OCI-M2 (cell line): Measurements from ENCODE around the gene FOXK1.

Experiments
- DNase-seq: peaks from one replicate; lab custom pipeline; 2025; ENCODE audit not compliant: unreplicated experiment; lab: John Stamatoyannopoulos, UW

FOXK1 gene

GRCh38 chr7:4694305-4694704, 12.2 kb downstream of the FOXK1 start:
- DNase-seq = no peak

- DNase-seq = no peak
These were observed 16.7 kb downstream of the FOXK1 start for GRCh38 chr7:4698707-4699275.

DNA sequence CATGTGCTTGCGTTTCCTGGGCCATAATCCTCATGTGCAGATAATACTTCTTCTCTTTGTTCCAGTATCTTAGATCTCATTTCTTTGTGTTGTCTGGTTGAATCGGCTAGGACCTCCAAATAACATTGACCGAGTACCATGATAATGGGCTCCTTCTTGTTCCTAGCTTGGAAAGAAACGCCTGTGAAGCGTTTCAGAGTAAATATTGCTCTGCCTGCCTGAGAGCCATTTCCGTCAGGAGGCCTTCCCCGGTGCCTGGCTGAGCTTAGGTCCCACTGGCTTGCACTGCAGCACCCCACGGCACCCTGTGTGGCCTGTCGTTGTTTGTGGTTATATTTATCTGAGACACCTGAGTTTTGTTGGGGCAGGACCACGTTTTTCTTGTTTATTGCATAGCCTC, 17.7 kb downstream of the FOXK1 start:
- DNase-seq = no peak

DNA sequence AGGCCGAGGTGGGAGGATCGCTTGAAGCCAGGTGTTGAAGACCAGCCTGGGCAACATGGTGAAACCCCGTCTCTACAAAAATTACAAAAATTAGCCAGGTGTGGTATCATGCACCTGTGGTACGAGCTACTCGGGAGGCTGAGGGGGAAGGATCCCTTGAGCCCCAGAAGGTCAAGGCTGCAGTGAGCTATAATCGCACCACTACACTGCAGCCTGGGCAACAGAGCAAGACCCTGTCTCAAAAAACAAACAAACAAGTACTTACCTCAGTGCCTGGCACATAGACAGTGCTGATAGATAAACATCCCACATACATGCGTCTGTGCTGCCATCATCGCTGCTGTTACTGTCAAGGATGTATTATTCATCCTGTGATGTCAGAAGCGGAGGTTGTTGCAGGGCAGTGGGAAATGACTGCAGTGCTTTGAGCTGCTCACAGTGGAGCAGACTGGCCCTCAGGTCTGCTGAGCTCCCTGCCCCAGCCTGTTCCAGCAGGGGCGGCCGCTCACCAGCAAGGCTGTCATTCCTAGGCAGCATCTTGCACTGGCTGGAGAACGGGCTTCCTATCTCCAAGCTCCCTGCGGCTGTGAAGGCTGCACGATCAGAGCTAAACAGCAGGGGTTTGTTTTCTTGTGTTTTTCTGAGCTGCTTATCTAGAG, 18.6 kb downstream of the FOXK1 start:
- no peak for DNase-seq

GRCh38 chr7:4702961-4703512, 20.9 kb downstream of the FOXK1 start:
- no peak for DNase-seq

DNA sequence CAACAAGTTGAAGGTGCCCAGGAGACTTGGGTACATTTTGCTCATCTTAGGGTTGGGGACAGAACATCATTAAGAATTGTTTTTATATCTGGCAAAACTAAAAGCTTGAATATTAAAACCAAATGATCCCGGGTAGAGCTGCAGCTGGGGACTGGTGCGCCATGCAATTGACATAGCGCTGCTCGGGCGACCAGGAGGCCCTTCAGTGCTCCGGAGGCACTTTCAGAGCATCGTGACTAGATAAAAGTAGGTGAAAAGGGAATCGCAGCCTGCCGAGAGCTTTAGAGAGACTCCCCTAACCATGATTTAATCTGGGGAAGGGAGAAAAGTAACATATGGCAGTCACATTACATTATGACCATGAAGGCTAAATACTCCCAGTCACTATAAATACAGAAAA, 21.4 kb downstream of the FOXK1 start:
- DNase-seq = no peak

DNA sequence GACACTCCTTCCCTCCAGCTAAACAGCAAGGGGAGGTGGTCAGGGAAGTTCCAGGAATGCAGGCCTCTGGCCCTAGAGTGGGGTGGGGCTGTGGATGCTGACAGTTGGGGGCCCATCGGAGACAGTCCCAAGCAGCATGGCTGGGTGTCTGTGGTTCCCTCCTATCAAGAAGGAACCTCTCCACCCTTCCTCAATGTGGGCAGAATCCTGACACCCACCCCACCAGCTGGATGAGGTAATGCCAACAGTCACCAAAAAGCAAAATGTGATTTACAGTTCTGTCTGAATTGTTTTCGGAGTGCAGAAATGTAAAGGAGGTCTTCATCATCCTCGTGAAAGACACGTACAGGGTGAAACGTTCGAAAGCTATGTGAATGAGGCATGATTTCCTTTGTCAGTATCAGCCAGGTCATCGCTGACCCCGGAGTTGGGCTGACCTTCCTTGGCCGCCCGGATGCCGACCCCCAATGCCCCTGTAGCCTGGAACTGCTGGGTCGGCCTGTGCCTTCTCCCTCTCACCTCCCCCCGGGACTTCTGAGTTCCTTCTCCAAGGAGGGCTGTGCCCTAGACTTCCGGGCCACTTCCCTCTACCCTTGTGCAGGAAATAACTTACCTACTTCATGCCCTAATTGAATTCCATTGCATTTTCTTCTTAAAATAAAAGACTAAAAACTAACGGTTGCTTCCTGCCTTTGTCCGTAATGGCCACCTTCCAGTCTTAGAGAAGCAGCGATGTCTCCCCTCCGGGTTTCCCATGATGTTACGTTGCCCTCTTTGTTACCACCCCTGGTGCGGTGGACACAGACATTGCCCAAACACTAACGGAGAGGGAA, 24.5 kb downstream of the FOXK1 start:
- DNase-seq = no peak

DNA sequence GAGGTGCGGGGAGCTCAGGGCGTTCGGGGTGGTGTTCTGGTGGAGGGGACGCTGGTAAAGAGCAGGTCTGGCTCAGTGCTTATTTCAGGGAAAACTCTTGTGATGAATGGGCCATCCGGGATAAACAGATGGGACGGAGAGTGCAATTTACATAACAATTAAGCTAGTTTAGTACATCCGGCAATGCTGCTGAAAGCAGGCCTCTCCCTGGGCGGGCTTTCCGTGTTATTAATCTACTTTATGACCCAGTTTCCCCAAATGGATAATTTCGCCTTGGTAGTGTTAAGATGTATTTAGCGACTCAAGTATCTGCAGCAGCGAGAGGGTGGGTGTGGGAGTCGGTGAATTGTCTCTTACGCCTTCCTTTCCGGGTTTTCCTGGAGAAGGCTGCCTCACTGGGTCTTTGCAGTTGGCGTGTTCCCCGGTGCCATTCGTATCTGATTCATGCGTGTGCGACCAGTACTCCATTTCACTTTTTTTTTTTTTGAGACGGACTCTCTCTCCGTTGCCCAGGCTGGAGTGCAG, 25.2 kb downstream of the FOXK1 start:
- DNase-seq = no peak

DNA sequence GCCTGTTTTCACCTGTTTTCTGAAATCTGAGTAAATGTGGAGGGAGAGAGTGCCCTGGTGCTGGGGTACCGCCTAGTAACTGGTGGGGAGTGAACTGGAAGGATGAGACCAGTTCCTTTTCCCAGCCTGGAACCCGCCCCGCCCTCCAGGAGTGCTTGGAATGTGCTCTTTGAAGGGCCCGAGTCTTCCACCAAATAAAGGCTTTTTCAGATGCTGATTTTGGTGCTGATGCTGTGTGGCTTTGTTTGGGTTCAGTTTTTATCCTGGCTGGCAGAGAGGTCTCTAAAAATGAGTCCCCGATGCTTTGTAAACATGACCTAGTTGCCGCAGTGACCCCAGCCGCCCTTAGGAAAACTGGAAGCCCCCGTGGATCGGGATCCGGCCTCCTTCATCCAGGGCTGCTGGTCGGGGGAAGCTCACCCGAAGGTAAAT, 25.9 kb downstream of the FOXK1 start:
- DNase-seq = no peak

DNA sequence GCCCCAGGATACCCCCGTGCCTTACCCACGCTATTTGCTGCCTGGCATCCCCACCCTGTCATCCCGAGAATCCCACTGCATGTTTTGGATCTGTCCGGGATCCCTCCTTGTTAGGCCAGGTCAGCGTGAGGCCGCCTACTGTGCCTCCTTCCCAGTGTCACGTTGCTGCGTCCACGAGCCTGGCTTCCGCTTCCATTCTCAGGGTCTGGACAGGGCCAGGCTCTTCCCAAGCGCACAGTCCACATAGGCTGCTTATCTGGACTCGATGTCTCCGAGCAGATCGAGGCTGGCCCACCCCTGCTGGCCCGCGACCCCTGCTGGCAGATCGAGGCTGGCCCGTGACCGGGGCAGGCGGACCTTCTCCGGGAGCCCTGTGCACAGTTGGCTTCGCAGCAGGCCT, 27.1 kb downstream of the FOXK1 start:
- DNase-seq = no peak

GRCh38 chr7:4711093-4711492, 29.0 kb downstream of the FOXK1 start:
- no peak for DNase-seq

- no peak for DNase-seq
These were observed 29.5 kb downstream of the FOXK1 start for GRCh38 chr7:4711634-4712033.

DNA sequence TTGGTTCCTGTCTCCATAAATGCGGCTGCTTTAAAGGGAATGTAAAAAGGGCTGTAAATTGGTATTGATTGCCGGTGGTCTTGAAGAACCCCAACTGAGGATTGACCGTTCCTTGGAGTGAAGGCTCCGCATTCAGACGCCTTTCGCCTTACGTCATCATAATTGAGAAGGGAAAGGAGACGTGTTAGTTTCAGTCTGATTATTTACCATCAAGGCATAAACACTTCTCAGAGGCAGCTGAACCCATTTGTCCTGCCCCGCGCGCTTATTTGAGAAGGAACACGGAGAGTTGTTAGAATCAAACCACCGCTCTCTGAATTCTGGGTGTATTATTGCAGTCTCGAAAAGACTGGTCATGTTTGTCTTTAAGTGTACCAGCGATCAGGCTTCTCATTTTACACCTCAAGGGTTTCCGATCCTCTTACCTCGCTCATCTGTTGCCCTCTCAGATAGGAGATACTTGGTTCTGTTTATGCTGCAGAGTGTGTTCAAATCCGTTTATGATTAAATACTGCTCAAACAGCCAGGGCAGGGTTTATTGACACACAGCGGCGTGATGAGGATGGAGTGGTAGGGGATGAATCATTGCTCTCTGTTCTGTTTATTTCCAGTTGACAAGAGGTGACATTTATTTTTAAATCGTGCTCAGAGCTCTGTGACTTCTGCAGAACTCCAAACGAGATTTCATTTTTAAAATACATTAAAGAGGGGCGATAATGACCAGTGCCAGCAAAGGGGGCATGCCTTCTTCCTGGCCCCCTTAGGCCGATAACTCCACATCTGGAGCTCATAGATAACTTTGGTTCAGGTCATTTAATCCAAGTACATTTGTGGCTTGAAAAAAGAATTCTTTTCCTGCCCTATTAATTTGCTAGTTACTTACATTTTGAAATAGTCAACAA, 30.4 kb downstream of the FOXK1 start:
- no peak for DNase-seq

- no peak for DNase-seq
These were observed 31.2 kb downstream of the FOXK1 start for GRCh38 chr7:4713183-4713784.

DNA sequence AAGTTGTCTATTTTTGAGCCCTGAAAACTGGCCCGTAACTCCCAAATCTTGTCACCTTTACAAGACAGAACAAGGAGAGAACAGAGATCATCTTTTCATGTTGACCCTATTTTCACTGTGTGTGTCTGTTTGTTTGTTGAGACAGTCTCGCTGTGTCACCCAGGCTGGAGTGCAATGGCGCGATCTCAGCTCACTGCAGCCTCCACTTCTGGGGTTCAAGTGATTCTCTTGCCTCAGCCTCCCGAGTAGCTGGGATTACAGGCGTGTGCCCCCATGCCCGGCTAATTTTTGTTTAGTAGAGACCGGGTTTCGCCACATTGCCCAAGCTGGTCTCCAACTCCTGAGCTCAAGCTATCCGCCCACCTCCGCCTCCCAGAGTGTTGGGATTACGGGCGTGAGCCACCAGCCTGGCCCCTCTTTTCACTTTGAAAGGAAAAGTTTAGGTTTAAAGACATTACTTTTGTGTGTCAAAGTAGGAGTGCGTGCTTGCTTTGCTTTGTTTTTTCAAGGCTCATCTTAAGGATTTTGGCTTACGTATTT, 32.1 kb downstream of the FOXK1 start:
- DNase-seq = no peak

GRCh38 chr7:4714767-4715409, 32.8 kb downstream of the FOXK1 start:
- DNase-seq = no peak

DNA sequence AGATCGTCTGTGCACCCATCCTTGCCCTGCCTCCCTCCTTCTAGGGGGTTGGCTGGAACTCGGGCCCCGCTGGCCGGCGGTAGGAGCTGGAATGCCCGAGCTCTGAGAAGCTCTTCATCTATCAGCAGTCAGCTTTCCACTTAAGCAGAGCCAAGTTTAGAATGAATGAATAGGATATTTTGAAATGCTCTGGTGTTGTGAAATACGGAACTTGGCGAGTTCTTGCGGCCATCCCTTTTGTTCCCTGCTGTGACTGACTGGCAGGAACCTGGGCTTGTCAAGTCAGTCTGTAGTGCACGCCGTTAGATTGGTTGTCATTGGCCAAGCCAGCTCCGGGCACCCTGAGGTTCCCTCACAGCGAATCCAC, 33.3 kb downstream of the FOXK1 start:
- DNase-seq = no peak

DNA sequence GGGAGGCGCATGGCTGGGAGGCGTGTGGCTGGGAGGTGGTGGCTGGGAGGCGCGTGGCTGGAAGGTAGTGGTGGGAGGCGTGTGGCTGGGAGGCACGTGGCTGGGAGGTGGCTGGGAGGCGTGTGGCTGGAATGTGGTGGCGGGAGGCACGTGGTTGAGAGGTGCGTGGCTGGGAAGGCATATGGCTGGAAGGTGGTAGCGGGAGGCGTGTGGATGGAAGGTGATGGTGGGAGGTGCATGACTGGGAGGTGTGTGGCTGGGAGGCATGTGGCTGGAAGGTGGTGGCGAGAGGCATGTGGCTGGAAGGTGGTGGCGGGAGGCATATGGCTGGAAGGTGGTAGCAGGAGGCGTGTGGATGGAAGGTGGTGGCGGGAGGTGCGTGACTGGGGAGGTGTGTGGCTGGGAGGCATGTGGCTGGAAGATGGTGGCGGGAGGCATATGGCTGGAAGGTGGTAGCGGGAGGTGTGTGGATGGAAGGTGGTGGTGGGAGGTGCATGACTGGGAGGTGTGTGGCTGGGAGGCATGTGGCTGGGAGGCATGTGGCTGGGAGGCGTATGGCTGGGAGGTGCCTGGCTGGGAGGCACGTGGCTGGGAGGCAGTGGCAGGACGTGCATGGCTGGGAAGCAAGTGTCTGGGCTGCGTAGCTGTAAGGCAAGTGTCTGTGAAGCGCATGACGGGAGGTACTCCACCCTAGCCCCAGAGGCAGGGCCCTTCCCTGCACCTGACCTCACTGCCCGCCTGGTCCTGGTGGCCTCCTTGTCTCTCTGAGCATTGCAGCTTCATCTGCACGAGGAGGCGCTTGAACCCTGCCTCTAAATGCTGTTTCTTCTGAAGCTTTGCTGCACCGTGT, 35.1 kb downstream of the FOXK1 start:
- no peak for DNase-seq

DNA sequence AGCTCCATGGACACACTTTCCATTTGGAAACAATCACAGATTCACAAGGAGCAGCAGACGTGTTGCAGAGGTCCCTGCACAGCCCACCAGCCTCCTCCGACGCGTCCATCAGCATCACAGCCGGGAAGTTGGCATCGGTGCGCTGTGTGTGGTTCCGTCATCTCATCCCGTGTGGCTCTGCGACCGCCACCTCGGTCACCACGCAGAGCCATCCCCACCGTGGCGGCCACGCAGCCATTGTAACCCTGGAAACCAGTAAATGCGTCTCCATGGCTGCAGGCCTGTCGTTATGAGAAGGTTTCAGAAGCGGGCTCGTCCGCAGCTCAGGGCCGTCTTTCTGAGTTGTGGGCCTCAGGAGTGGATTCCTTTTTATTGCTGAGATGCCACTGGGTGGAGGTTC, 36.0 kb downstream of the FOXK1 start:
- DNase-seq = no peak
